ENCODE data around the gene ADARB2. TPM values are rescaled to one million over a fixed set of nuclear protein-coding genes. Genes with fewer than 3 reads are reported as not detected.

Gene ADARB2
- total RNA-seq, 1 donor from 2014 or later: 1.2 TPM

DNA sequence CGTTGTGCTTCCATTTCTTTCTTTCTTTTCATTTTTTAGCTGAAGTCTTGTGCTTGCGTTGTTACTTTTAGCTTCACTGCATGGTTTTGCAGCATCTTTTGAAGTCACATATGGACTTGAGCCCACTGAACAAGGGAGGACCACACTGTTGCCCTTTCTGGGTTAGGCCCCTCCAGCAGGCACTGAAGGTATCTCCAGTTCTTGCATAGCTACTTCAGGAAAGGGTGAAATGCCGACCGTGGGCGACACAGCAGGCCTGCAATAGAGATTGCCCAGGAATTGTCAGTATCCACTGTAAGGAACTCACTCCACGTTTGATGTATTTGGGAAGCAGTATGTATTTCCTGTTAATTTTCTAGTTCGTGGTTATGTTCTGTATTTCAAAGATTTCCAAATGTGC is 596.1 kb downstream of the ADARB2 start:
- DNase-seq: no peak
- no peak overlapping the region for H3K27ac ChIP-seq
- peaks cover 5% of the 10 kb centered on the region for H3K9me3 ChIP-seq
- no peak overlapping the region for H3K4me3 ChIP-seq
- intact Hi-C loops (cut with DNase I): no loop called here
- no peak for ATAC-seq
- TF ChIP-seq CTCF (IDR thresholded peaks at IDR 0.05): no peak
- H3K36me3 ChIP-seq: no peaks in the 10 kb centered on the region
- H3K4me1 ChIP-seq: no peaks in the 10 kb centered on the region
- no peaks in the 10 kb centered on the region for H3K27me3 ChIP-seq

- intact Hi-C loops (cut with DNase I): no loop called here
- TF ChIP-seq CTCF (IDR thresholded peaks at IDR 0.05): no peak
Measured at GRCh38 chr10:1138529-1138928, 598.8 kb downstream of the ADARB2 start.

DNA sequence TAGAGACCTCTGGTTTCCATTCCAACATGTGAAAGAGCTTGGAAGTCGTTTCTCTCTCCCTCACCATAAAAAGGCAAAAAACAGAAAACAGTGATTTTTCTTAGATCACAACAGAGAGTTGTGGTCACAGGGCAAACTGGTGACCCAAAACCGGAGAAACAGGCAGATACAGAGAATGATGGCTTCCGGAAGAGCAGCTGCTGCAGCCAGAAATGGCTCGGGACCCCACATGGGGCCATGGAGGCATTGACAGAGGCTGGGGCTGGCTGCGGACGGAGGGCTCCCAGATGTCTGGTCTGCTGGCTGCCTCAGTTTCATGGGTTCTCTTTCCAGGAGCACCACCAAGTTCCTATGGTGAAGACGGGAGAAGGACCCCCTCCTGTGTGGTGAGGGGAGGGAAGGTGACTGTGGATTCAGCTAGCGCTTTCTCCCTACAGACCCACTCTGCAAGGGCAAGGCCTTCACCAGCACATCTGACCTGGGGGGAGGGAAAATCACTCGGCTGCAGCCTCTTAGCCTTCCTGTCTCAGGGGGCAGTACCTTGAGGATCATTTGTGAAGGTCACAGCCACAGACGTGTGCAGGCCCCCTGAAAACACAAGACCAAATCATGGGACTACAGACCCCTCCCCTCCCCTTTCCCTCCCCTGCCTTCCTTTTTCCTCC is 599.7 kb downstream of the ADARB2 start:
- no peaks in the 10 kb centered on the region for H3K9me3 ChIP-seq
- H3K4me3 ChIP-seq: no peak overlapping the region
- no peak for TF ChIP-seq CTCF (IDR thresholded peaks at IDR 0.05)
- H3K36me3 ChIP-seq: no peaks in the 10 kb centered on the region
- H3K4me1 ChIP-seq: no peaks in the 10 kb centered on the region
- no peaks in the 10 kb centered on the region for H3K27me3 ChIP-seq
- no peak overlapping the region for H3K27ac ChIP-seq
- ATAC-seq: no peak
- intact Hi-C loops (cut with DNase I): no loop called here
- DNase-seq: no peak

More at GRCh38 chr10:1138529-1138928, 598.8 kb downstream of the ADARB2 start:
- H3K27ac ChIP-seq: no peak overlapping the region
- ATAC-seq (no peak), DNase-seq (no peak)
- no peaks in the 10 kb centered on the region for H3K36me3 ChIP-seq
- no peaks in the 10 kb centered on the region for H3K9me3 ChIP-seq
- H3K4me1 ChIP-seq: no peaks in the 10 kb centered on the region
- no peak overlapping the region for H3K4me3 ChIP-seq
- H3K27me3 ChIP-seq: no peaks in the 10 kb centered on the region

DNA sequence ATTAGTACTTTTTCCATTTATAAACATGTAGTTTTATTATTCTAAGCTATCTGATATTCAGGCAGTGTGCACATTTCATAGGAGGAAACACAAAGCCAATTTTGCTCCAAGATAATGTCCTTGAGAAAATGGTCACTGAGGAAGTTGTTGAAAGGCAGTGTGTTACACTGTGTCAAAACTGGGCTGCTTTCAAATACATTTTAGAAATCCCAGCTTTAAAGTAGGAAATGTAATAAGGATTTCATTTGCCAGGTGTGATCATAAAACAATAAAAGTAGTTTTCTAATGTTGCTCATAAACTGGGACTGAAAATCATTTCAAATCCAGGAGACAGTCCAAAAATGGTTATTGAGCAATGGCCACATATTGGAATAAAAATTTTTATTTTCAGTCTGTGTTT is 601.1 kb downstream of the ADARB2 start:
- H3K4me3 ChIP-seq: no peak overlapping the region
- ATAC-seq (no peak), DNase-seq (no peak)
- no peaks in the 10 kb centered on the region for H3K27me3 ChIP-seq
- no peaks in the 10 kb centered on the region for H3K9me3 ChIP-seq
- H3K36me3 ChIP-seq: peaks cover 2% of the 10 kb centered on the region
- TF ChIP-seq CTCF (IDR thresholded peaks at IDR 0.05): no peak
- no peak overlapping the region for H3K27ac ChIP-seq
- H3K4me1 ChIP-seq: no peaks in the 10 kb centered on the region
- intact Hi-C loops (cut with DNase I): no loop called here

- TF ChIP-seq CTCF (IDR thresholded peaks at IDR 0.05): no peak
- Histone ChIP-seq H3K36me3 (peaks cover 24% of the 10 kb centered on the region), H3K4me1 (no peaks in the 10 kb centered on the region), H3K4me3 (no peak overlapping the region), H3K9me3 (no peaks in the 10 kb centered on the region), H3K27ac (no peak overlapping the region), H3K27me3 (no peaks in the 10 kb centered on the region)
- ATAC-seq (peak; percentile 41), DNase-seq (no peak)
- intact Hi-C loops (cut with DNase I): no loop called here
Measured at GRCh38 chr10:1134156-1134555, 603.2 kb downstream of the ADARB2 start.
